Measurements from ENCODE around the gene PRPH. TPM values are rescaled to one million over a fixed set of nuclear protein-coding genes. Genes with fewer than 3 reads are reported as not detected.
A peak's percentile ranks its signal among the peaks of the same experiment; 100 is the strongest.

PRPH gene
- total and polyA plus RNA-seq, 2 of the 13 experiments (the other 11 are each of a cell fraction or from before 2014, with no cell fraction given): 0.12 TPM; not detected in 1

DNA sequence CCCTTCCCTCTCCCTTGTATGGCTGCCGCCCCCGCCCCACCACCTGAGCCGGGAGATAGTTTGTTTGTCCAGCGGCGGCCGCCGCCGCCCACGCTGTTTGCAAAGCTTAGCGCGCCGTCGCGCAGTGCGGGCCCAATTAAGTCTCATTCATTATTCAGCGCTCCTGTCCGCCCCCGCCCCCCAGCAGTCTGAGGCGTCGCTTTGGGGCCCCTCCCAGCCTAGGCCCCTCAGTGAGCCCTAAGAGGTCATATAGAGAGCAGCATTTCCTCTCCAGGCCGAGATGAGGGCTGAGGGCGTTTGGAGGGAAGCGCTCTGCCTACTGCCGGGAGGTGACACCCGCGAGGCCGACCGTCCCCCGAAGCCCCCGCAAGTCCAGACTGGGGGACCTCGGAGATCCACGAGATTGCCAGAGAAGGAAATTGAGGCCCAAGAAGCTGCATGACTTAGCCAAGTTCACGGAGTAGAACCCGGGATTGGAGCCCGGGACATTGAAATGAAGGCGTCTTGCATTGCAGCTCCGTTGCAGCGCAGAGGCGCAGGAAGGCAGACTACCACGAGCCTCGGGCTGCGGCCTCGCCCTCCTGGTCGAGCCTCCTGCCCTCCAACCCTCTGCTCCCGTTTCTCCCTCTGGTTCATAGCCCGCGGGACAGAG is 51.8 kb downstream of the PRPH start, which contains the start of gene DNAJC22 (continued):
- TF ChIP-seq, protein P1, sequence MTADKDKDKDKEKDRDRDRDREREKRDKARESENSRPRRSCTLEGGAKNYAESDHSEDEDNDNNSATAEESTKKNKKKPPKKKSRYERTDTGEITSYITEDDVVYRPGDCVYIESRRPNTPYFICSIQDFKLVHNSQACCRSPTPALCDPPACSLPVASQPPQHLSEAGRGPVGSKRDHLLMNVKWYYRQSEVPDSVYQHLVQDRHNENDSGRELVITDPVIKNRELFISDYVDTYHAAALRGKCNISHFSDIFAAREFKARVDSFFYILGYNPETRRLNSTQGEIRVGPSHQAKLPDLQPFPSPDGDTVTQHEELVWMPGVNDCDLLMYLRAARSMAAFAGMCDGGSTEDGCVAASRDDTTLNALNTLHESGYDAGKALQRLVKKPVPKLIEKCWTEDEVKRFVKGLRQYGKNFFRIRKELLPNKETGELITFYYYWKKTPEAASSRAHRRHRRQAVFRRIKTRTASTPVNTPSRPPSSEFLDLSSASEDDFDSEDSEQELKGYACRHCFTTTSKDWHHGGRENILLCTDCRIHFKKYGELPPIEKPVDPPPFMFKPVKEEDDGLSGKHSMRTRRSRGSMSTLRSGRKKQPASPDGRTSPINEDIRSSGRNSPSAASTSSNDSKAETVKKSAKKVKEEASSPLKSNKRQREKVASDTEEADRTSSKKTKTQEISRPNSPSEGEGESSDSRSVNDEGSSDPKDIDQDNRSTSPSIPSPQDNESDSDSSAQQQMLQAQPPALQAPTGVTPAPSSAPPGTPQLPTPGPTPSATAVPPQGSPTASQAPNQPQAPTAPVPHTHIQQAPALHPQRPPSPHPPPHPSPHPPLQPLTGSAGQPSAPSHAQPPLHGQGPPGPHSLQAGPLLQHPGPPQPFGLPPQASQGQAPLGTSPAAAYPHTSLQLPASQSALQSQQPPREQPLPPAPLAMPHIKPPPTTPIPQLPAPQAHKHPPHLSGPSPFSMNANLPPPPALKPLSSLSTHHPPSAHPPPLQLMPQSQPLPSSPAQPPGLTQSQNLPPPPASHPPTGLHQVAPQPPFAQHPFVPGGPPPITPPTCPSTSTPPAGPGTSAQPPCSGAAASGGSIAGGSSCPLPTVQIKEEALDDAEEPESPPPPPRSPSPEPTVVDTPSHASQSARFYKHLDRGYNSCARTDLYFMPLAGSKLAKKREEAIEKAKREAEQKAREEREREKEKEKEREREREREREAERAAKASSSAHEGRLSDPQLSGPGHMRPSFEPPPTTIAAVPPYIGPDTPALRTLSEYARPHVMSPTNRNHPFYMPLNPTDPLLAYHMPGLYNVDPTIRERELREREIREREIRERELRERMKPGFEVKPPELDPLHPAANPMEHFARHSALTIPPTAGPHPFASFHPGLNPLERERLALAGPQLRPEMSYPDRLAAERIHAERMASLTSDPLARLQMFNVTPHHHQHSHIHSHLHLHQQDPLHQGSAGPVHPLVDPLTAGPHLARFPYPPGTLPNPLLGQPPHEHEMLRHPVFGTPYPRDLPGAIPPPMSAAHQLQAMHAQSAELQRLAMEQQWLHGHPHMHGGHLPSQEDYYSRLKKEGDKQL (CRISPR knock-in tag; IDR thresholded peaks at IDR 0.05; ENCODE audit: low read depth): no peak
- TF ChIP-seq ZFP36L2 (CRISPR knock-in tag; IDR thresholded peaks at IDR 0.05): no peak
- TF ChIP-seq SALL1 (CRISPR knock-in tag; IDR thresholded peaks at IDR 0.05): no peak
- no peak for TF ChIP-seq ZNF530 (CRISPR knock-in tag; IDR thresholded peaks at IDR 0.05; ENCODE audit: low read depth)
- TF ChIP-seq HOXA3 (CRISPR knock-in tag; IDR thresholded peaks at IDR 0.05): peak; percentile 30; the same call in 1 of the 2 replicates
- no peak for TF ChIP-seq SAP130 (CRISPR knock-in tag; IDR thresholded peaks at IDR 0.05; ENCODE audit: low read depth)
- peak; percentile 64; the same call in 1 of the 2 replicates for TF ChIP-seq ZBTB42 (CRISPR knock-in tag; IDR thresholded peaks at IDR 0.05)
- no peak for TF ChIP-seq RCOR2 (CRISPR knock-in tag; IDR thresholded peaks at IDR 0.05)
- TF ChIP-seq ZNF224 (CRISPR knock-in tag; IDR thresholded peaks at IDR 0.05): no peak
- no peak for TF ChIP-seq CCAR2 (optimal IDR thresholded peaks at IDR 0.05; ENCODE audit: low read depth, low read length)
- TF ChIP-seq ZNF253 (CRISPR knock-in tag; IDR thresholded peaks at IDR 0.05; ENCODE audit: borderline replicate concordance): peak; percentile 47; the same call in 1 of the 2 replicates
- TF ChIP-seq, protein P2, sequence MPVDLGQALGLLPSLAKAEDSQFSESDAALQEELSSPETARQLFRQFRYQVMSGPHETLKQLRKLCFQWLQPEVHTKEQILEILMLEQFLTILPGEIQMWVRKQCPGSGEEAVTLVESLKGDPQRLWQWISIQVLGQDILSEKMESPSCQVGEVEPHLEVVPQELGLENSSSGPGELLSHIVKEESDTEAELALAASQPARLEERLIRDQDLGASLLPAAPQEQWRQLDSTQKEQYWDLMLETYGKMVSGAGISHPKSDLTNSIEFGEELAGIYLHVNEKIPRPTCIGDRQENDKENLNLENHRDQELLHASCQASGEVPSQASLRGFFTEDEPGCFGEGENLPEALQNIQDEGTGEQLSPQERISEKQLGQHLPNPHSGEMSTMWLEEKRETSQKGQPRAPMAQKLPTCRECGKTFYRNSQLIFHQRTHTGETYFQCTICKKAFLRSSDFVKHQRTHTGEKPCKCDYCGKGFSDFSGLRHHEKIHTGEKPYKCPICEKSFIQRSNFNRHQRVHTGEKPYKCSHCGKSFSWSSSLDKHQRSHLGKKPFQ (CRISPR knock-in tag; IDR thresholded peaks at IDR 0.05; ENCODE audit: insufficient replicate concordance): peak; percentile 55
- TF ChIP-seq, protein P3, sequence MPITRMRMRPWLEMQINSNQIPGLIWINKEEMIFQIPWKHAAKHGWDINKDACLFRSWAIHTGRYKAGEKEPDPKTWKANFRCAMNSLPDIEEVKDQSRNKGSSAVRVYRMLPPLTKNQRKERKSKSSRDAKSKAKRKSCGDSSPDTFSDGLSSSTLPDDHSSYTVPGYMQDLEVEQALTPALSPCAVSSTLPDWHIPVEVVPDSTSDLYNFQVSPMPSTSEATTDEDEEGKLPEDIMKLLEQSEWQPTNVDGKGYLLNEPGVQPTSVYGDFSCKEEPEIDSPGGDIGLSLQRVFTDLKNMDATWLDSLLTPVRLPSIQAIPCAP (CRISPR knock-in tag; IDR thresholded peaks at IDR 0.05; ENCODE audit: low read depth): no peak
- no peak for TF ChIP-seq ARNT (IDR thresholded peaks at IDR 0.05)
- TF ChIP-seq ZNF44 (CRISPR knock-in tag; IDR thresholded peaks at IDR 0.05): 0 out of 2 replicates have a peak, but pooled peaks have one; percentile 68
- TF ChIP-seq, protein P4, sequence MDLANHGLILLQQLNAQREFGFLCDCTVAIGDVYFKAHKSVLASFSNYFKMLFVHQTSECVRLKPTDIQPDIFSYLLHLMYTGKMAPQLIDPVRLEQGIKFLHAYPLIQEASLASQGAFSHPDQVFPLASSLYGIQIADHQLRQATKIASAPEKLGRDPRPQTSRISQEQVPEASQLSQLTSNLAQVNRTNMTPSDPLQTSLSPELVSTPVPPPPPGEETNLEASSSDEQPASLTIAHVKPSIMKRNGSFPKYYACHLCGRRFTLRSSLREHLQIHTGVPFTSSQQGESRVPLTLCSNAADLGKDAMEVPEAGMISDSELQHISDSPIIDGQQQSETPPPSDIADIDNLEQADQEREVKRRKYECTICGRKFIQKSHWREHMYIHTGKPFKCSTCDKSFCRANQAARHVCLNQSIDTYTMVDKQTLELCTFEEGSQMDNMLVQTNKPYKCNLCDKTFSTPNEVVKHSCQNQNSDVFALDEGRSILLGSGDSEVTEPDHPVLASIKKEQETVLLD (CRISPR knock-in tag; IDR thresholded peaks at IDR 0.05; ENCODE audit: low read depth): no peak
- TF ChIP-seq, protein P5, sequence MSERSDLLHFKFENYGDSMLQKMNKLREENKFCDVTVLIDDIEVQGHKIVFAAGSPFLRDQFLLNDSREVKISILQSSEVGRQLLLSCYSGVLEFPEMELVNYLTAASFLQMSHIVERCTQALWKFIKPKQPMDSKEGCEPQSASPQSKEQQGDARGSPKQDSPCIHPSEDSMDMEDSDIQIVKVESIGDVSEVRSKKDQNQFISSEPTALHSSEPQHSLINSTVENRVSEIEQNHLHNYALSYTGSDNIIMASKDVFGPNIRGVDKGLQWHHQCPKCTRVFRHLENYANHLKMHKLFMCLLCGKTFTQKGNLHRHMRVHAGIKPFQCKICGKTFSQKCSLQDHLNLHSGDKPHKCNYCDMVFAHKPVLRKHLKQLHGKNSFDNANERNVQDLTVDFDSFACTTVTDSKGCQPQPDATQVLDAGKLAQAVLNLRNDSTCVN (CRISPR knock-in tag; IDR thresholded peaks at IDR 0.05; ENCODE audit: borderline replicate concordance): no peak
- TF ChIP-seq, protein P6, sequence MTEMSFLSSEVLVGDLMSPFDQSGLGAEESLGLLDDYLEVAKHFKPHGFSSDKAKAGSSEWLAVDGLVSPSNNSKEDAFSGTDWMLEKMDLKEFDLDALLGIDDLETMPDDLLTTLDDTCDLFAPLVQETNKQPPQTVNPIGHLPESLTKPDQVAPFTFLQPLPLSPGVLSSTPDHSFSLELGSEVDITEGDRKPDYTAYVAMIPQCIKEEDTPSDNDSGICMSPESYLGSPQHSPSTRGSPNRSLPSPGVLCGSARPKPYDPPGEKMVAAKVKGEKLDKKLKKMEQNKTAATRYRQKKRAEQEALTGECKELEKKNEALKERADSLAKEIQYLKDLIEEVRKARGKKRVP (CRISPR knock-in tag; IDR thresholded peaks at IDR 0.05): no peak

Measured in HepG2 (cell line).